COLO668 (cell line): ENCODE measurements around the gene RNASE2.
A peak's percentile ranks its signal among the peaks of the same experiment; 100 is the strongest.
"Not testable (repeated sequence)": the region's sequence is repeated elsewhere in the genome, so short reads cannot be mapped to it uniquely, and the experiment has no call there.

Experiments
- DNase-seq: peaks from one replicate; lab custom pipeline; 2025; ENCODE audit not compliant: unreplicated experiment; lab: John Stamatoyannopoulos, UW

Gene RNASE2

DNA sequence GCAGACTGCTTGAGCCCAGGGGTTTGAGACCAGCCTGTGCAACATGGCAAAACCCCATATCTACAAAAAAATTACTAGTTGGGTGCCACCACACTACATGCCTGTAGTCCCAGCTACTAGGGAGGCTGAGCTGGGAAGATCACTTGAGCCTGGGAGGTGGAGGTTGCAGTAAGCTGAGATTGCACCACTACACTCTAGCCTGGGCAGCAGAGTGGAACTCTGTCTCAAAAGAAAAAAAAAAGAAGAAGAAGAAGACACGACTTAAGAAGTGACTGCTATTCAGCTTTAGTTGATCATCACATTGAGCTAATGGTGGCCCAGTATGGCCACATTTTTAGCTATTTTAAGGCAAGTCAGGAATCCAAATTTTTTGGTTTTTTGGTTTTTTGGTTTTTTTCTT, 25.6 kb downstream of the RNASE2 start:
- no peak for DNase-seq

DNA sequence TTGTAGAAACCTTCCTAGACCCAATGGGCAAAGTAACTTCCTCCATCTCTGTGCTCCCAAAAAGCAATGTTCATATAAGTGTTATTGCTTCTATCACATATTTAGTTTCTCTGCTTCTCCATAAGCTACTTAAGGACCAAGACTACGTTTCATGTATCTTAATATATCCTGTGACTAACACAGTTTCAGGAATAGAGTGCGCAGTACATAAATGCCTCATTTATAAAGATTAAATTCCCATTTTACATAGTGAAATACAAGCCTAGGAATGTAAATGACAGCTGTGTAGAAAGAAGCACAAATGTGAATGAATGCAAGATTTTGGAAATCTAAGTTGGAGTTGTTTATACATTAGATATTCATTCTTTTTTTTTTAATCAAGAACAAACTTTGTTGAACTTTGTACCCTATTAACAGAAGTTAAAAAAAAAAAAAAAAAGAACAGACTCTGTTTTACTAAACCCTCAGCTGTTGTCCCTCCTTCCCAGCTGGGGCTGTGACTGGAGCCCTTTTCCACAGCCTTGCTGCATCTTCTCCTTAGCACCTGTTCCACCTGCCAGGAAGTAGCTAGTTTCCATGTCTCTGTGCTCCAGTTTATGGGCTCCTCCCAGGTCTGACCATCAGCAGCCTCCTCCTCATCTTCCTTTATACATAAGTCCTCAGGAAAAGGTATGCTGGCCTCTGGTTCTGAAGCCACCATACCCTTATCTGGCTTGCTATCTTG, 27.5 kb downstream of the RNASE2 start:
- DNase-seq = no peak

- not testable (repeated sequence) for DNase-seq
These were observed 30.4 kb downstream of the RNASE2 start for GRCh38 chr14:20985650-20986049.

- no peak for DNase-seq
These were observed 31.5 kb downstream of the RNASE2 start for GRCh38 chr14:20986811-20987210.

DNA sequence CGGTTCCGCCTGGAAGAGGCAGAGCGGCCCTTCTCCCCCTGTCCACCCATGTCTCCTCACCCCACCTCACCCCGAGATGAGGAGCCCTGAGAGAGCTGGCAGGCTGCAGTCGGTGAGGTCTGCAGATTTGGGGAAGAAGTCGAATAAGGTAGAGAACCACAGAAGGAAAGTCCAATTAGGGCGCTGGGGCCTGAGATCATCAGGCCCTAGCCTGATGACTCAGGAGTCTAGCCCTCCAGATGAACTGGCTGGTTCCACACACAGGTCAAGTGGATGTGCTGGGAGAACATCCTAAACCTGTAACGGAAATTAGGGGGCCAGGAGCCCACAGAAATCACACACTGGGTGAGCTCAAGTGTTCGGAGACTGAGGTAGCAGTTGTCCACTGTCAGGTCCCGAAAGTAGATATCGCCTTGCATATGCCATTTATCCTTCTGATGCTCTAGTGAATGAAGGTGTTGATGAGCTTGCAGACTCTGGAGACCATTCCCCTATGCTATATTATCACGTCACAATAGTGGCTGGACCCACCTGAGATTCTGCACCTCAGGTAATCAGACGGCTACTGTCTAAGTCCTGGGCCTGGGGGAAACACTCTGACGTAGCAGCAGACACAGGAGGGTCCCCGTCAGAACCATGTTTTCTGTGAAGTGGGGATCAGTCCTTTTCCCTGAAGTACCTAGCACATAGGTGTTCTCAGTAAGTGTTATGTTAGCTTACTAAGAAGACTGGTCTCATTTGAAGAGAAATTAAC, 33.6 kb downstream of the RNASE2 start:
- no peak for DNase-seq

GRCh38 chr14:20989471-20989786, 34.1 kb downstream of the RNASE2 start:
- no peak for DNase-seq

DNA sequence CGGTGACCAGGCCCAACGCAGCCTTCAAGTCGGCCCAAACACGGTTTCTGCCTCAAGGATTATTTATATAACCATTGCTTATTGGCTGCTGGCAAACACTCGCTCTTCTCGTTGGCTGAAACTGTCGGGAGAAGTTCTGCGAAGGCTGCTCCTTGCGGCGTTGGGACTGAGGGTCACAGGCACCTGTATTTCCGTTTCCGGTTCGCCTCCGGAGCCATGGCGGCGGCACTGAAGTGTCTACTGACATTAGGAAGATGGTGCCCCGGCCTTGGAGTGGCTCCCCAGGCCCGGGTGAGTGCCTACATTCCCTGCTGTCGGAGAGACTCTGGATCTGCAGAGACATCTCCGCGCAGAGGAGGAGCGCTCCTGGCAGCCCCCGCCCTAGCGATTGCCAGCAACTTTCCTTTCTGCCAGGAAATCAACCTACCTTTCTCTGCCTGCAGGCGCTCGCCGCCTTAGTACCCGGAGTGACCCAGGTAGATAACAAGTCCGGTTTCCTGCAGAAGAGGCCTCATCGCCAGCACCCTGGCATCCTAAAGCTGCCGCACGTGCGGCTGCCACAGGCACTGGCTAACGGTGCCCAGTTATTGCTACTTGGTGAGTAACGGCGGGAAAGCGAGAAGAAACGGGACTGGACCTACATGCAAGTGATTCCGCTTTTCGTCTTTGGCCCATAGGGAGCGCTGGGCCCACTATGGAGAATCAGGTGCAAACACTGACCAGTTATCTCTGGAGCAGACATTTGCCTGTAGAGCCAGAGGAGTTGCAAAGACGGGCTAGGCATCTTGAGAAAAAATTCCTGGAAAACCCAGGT, 34.7 kb downstream of the RNASE2 start, which contains the start of gene METTL17:
METTL17 (plus strand) TSS at position 194 of the 814 bp plus-strand sequence; CDS start at position 217, 23 bp downstream.
- DNase-seq = peak; percentile 88

- DNase-seq = no peak
These were observed 41.2 kb downstream of the RNASE2 start for GRCh38 chr14:20996521-20996920.

- no peak for DNase-seq
These were observed 41.8 kb downstream of the RNASE2 start for GRCh38 chr14:20997115-20997514.

GRCh38 chr14:20997564-20997963, 42.3 kb downstream of the RNASE2 start:
- no peak for DNase-seq

GRCh38 chr14:20998139-20998538, 42.9 kb downstream of the RNASE2 start:
- no peak for DNase-seq

- DNase-seq = no peak
These were observed 43.5 kb downstream of the RNASE2 start, which contains the start of gene SLC39A2 for GRCh38 chr14:20998674-20999366. Gene SLC39A2 (plus strand): TSS chr14:20999293. CDS start chr14:20999447, 154 bp downstream.

DNA sequence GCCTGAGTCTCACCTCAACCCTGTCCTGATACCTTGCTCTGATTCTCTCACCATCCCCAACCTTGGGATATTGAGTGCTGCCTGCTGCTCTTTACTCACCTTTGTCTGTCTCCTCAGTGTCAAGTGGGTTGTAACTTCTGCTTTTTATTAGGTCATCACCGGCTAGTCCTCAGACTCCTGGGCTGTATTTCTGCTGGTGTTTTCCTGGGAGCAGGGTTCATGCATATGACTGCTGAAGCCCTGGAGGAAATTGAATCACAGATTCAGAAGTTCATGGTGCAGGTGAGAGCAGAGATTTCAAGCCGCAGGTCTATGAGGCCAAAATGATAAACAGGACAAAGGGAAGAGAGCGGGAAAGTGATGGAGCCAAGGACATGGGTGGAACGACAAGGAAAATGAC, 44.3 kb downstream of the RNASE2 start:
- DNase-seq = no peak

GRCh38 chr14:21001218-21001617, 45.9 kb downstream of the RNASE2 start:
- no peak for DNase-seq

GRCh38 chr14:21003788-21004346, 48.6 kb downstream of the RNASE2 start:
- DNase-seq = no peak
